PC-3 (cell line): ENCODE measurements around the gene IL21.

ENCODE experiments used
- EZH2 ChIP-seq: fragments of 300-600 bp; sonication (generic); IDR thresholded peaks from one replicate; pipeline ENCODE4 v1.6.1; 2017; ENCODE audit warnings: antibody characterized with exemption, mild to moderate bottlenecking, low read length; ENCODE audit not compliant: unreplicated experiment
- TF ChIP-seq, protein P1 (sequence below): fragments of 300-600 bp; sonication (generic); conservative IDR thresholded peaks from 2 replicates; pipeline ENCODE4 v1.5.1; 2017; ENCODE audit warnings: antibody characterized with exemption, low read depth, mild to moderate bottlenecking, low read length

DNA sequence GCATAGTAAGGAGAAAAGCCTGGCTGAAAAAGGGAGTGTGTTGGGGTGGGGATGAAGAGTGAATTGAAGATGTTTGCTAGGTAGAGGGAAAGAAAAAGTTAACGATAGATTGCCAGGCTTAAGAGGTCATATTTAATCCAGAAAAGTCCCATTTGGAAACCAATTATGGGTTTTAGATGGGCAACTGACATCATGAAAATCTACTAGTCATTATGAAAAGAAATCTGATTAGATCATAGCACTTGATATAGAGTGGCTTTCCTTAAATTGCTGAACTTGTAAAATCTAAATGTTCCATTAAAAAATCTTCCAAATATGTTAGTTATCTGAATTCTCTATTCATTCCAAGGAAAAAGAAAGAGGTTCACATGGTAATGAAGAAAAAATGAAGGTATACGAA lies 37.5 kb upstream of the IL21 start:
- TF ChIP-seq, protein P1, sequence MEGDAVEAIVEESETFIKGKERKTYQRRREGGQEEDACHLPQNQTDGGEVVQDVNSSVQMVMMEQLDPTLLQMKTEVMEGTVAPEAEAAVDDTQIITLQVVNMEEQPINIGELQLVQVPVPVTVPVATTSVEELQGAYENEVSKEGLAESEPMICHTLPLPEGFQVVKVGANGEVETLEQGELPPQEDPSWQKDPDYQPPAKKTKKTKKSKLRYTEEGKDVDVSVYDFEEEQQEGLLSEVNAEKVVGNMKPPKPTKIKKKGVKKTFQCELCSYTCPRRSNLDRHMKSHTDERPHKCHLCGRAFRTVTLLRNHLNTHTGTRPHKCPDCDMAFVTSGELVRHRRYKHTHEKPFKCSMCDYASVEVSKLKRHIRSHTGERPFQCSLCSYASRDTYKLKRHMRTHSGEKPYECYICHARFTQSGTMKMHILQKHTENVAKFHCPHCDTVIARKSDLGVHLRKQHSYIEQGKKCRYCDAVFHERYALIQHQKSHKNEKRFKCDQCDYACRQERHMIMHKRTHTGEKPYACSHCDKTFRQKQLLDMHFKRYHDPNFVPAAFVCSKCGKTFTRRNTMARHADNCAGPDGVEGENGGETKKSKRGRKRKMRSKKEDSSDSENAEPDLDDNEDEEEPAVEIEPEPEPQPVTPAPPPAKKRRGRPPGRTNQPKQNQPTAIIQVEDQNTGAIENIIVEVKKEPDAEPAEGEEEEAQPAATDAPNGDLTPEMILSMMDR, result no peak
- TF ChIP-seq EZH2, result no peak
